CD4-positive, alpha-beta T cell treated with Interleukin-12 subunit alpha and Interleukin-12 subunit beta, for 1 hour (primary cell): ENCODE data around the gene IL16.

Experiments
- DNase-seq: peaks from one replicate; pipeline ENCODE4 v3.0.0-alpha.2; 2020

Gene IL16

GRCh38 chr15:81277851-81278250, 81.2 kb downstream of the IL16 start:
- DNase-seq = no peak

- DNase-seq = no peak
Observed at GRCh38 chr15:81278306-81279029, 81.8 kb downstream of the IL16 start.

- DNase-seq = no peak
Observed at GRCh38 chr15:81279621-81280485, 83.2 kb downstream of the IL16 start.

DNA sequence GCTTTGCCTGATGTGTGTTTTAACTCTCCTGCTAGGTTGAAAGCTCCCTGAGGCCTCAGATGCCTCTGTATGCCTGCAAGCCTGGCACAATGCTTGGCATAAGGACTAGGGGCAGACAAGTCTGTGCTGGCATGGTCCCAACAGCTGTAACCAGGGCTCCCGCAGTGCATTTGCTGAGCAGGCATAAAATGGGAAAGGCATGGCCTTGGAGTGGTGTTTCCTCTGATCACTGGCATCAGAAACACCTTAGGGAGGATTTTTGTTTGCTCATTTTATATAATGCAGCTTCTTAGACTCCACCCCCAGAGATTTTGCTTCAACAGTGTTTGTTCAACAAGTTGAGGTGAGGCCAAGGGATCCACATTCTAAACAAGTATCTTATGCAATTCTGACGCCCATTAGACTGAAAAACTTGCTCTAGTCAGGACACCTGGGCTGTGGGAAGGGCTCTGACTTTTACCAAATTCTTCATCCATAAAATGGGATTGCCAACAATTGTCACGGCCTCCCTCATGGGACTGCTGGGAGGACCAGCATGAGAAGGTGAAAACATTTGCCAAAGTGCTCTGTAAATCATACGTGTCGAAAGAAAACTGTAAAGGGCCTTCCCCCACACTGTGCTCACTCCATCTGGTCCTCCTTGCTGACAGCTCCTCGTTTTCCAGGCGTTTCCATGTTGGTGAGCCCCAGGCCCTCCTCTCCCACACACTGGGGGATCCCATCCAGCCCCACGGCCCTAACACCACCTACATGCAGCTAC, 84.2 kb downstream of the IL16 start:
- no peak for DNase-seq

DNA sequence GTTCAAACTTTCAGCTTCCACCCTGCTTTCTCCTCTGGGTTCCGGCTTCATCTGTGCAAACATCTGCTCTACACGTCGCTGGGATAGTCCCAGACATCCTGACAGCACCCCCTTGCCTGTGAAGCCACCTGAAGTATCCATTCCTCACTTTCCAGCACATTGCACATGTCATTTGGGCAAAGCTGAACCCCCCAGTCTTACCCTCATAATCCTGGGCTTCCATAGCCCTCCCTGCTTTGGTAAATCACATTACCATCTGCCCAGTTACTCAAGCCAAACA, 84.7 kb downstream of the IL16 start:
- DNase-seq = no peak

DNA sequence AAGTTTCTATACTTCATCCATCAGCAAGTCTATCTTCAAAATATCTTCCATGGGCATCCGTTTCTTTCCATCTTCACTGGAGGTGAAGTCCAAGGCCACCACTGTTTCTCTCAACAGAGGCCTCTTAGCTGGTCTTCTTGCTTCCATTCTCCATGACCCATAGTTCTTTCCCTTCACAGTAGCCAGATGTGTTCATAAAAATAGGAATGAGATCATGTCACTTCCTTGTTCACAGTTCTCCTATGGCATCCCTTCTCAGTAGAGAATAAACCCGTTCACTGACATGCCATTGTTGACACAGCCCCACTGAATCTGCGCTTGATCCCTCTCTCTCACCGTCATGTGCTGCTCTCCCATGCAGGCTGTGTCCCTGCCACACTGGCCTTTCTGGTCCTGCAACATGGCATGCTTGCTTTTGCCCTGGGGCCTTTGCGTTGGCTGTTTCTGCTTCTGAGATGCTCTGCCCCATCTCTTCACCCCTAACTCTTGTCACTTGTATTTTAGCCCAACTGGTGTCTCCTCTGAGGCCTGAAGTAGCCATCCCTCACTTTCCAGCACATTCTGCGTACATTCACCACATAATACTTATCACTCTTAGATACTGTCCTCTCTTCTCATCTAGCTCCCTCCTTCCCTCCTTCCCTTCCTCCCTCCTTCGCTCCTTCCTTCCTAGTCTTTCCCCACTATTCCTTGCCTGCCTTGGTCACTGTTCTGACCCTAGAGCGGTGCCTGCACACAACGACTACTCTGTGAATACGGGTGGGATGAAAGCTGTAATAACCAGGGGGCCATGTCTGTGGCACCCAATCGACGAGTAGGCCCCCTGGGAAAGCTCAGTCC, 85.3 kb downstream of the IL16 start:
- DNase-seq = no peak

- no peak for DNase-seq
Observed at GRCh38 chr15:81282606-81282895, 85.9 kb downstream of the IL16 start.

DNA sequence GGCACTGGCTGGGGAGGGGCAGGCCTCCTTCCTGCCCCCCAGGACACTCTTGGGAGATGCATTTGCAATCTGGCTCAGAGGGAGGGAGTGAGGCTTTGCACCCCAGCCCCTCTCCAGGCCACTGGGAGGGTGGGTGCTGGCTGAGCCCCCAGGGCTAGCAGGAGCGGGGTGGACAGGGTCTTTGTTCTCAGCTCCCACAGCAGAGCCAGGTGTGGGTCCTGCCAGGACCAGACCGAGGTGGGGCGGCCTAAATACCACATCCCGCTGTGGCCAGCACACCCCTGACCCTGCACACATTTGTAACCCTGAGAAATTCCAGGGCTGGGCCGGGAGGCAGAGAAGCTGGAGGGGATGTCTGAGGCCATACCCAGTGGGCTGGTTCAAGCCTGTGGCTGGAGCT, 86.2 kb downstream of the IL16 start:
- DNase-seq = no peak

DNA sequence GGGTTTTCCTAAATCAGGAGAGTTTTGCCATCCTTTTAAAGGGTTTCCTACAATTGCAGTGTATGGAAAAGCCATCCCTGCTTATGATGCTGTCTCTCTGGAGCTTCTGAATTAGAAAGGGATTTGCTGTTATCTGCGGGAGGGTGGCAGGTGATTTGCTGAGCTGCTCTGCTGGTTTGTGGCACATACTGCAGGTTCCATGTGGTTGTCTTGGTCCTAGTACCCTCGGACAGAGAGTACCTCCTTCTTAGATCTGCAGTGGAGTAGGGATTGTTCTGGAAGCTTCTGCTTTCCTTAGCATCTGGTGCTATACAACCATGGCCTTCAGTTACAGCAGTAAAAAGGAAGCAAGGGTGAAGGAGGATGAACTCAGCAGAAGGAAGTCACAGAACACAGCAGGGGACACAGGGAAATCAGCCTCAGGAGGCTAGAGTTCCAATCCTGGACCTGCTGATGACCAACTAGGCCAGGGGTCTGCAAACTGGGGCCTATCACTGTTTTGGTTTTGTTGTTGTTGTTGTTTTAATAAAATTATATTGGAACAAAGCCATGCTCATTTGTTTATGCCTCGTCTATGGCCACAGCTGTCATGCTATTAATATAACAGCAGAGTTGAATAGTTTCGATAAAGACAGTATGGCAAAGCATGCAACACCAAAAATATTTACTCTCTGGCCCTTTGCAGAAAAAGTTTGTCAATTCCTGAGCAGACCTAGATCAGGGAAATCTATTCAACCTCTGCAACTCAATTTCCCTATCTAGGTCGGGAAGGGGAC, 87.8 kb downstream of the IL16 start:
- DNase-seq = no peak

- no peak for DNase-seq
Observed at GRCh38 chr15:81285461-81285860, 88.8 kb downstream of the IL16 start.

- peak; percentile 54 for DNase-seq
Observed at GRCh38 chr15:81286621-81287121, 90.0 kb downstream of the IL16 start.

GRCh38 chr15:81288040-81288439, 91.4 kb downstream of the IL16 start:
- DNase-seq = no peak

DNA sequence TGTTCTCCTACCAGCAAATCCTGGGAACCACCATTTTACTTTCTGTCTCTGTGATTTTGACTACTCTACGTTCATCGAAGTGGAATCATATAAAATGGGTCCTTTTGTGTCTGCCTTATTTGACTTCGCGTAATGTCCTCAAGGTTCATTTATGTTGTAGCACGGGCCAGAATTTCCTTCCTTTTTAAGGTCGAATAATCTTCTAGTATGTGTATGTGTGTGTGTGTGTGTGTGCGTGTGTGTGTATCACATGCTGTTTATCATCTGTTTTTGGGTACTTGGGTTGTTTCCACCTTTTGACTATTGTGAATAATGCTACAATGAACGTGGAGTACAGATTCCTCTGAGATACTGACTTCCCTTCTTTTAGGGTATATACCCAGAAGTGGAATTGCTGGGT, 91.9 kb downstream of the IL16 start:
- DNase-seq = no peak

DNA sequence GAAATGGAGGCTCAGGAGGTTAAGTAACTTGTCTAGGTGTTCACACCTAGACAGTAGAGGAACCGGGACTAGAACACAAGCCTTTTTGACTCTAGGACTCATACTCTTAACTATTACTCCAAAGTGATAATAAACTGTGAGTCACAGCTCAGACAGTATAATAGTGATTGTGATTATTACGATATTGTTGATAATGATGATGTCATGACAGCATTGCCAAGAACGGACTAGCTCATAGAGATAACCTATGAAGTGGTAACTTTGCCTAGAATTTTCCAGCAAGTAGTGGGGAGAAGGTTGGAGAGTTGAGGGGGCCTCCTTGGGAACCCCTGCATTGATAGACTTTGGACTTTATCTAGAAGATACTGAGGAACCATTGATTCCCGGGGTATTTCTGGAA, 93.2 kb downstream of the IL16 start:
- DNase-seq = no peak

DNA sequence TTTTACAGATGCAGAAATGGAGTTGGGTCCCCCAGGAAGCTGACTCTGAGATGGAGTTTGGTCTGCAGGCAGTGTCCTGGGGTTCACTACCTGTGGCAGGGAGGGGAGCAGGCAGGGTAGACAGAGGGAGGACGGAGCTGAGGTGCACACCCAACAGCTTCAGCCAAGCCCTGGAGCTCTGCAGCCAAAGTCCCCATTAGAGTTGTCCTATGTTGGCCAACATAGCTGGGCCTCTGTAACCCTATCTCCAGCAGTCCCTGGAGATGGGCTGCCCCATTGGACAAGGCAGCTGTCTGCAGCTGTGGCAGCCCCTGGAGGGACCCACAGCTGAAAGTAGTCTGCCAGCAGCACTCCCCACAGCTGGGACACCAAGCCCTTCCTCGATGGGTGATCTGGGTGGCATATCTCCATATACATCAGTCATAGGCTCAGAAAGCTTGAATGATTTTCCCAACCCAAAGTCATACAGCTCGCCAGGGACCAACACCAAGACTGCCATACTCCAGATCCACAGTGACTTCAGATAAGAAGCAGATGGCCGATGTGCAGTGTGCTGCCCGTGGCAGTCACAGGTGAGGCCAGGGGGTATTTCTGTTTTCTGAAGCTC, 95.3 kb downstream of the IL16 start:
- no peak for DNase-seq

- peak; percentile 67 for DNase-seq
Observed at GRCh38 chr15:81292523-81293001, 95.9 kb downstream of the IL16 start.

- DNase-seq = peak; percentile 85
Observed at GRCh38 chr15:81293728-81294515, 97.2 kb downstream of the IL16 start.

DNA sequence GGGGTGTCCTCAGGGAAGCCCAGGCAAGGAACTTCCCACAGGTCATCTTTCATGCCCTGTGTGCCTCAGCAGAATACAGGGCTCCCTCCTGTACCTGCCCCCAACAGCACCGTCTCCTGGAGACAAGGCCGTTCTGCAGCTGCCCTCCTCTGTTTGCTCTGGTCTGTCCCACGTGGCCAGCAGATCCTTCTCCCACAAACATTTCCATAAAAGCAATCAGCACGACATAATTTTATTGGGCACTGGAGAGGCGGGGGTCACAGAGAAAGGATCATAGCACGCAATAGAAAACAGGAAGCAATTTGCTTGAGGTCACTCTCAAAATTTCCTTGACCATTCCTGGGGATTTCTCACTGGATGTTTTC, 97.8 kb downstream of the IL16 start:
- no peak for DNase-seq

DNA sequence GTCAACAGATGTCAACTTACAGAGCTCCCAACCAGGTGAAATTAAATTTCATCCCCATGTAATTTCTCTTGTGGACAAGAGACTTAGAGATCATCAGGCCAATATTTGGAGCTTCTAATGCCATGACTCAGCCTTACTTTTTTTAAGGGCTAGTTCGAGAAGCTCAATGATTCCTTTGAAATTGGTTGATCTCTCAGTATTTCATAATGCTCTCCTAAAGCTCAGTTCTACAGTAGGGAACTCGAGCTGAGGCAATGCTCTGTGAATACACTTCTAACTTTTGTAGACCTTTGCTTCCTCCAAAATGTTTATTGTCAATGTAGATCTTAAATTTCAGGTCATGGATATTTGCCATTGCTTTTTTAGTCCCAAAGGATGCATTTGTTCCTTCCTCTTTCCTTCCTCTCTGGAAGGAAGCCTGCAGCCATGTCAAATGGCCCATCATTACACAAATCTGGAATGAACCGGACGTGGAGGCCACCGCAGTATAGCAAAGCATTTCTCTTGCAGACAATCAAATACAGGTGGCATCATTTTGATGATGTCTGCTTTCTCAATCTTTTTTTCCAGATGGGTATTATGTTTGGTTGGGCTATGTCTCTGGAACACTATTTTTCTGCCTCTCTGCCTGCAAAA, 98.9 kb downstream of the IL16 start:
- DNase-seq = no peak

GRCh38 chr15:81296186-81296585, 99.5 kb downstream of the IL16 start:
- DNase-seq = no peak
